GM13976 (cell line): ENCODE measurements around the gene MAFB.

Experiments
- DNase-seq: peaks from one replicate; pipeline ENCODE4 v3.0.0; 2012; ENCODE audit warnings: low spot score
- CTCF ChIP-seq: IDR thresholded peaks from 2 replicates; pipeline ENCODE4 v1.5.1; 2012; ENCODE audit warnings: borderline replicate concordance, mild to moderate bottlenecking; ENCODE audit not compliant: insufficient read depth; ENCODE audit errors: extremely low read depth, missing control alignments, control extremely low read depth
- in situ Hi-C: fragments of 300-500 bp; cut with MboI; formaldehyde crosslinking; loops from one replicate; pipeline ENCODE4 v1.12.0; 2022; ENCODE audit warnings: low sequenced_read_pairs, mixed read lengths, inconsistent platforms; ENCODE audit not compliant: unreplicated experiment

MAFB gene

GRCh38 chr20:40680161-40680959 is 8.7 kb downstream of the MAFB start:
- in situ Hi-C loops, result loop anchor here (10.0 to 25.0 kb wide), 4 partner anchors 418 to 1418 kb away; no protein-coding TSS in a partner anchor
- DNase-seq, result peak; percentile 59
- no peak for TF ChIP-seq CTCF

- in situ Hi-C loops, result loop anchor here (25.0 kb wide), 3 partner anchors 417 to 1417 kb away; no protein-coding TSS in a partner anchor
- DNase-seq, result no peak
- no peak for TF ChIP-seq CTCF
Observed at GRCh38 chr20:40679184-40679583, 9.9 kb downstream of the MAFB start.

- TF ChIP-seq CTCF, result no peak
- DNase-seq, result no peak
- in situ Hi-C loops, result loop anchor here (25.0 kb wide), 3 partner anchors 416 to 1416 kb away; no protein-coding TSS in a partner anchor
Observed at GRCh38 chr20:40678286-40678875, 10.7 kb downstream of the MAFB start.

DNA sequence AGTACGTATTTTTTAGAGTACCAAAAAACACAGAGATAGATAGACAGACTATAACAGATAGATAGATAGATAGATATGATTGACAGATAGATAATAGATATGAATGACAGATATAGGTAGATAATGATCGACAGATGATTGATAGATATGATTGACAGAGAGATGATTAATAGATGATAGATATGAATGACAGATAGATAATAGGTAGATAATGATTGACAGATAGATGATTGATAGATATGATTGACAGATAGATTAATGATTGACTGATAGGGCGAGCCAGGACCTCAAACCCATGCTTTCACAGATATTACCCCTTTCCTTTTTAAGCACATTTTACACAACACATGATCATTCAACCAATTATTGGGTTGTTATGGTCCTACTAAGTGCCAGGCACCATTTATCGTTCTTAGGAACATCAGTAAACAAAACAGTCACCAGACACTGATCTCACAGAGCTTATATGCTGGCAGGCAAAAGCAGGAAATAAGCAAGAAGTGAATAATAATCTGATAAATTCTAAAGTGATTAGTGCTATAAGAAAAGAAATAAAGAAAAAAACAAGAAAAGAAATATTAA is 11.6 kb downstream of the MAFB start:
- no peak for DNase-seq
- TF ChIP-seq CTCF, result no peak
- in situ Hi-C loops, result loop anchor here (25.0 kb wide), 3 partner anchors 415 to 1415 kb away; no protein-coding TSS in a partner anchor

GRCh38 chr20:40676491-40677269 is 12.4 kb downstream of the MAFB start:
- no peak for TF ChIP-seq CTCF
- DNase-seq, result no peak
- in situ Hi-C loops, result loop anchor here (25.0 kb wide), 3 partner anchors 414 to 1414 kb away; no protein-coding TSS in a partner anchor
